Right ventricle myocardium inferior (tissue), 1 donor: ENCODE data around the gene CKB. TPM values are rescaled to one million over a fixed set of nuclear protein-coding genes. Genes with fewer than 3 reads are reported as not detected.

Experiments
- ATAC-seq: fragments of 200-7000 bp; cut with Tn5 transposase; one replicate; pipeline ENCODE4 v1.9.1; 2020; ENCODE audit warnings: mild to moderate bottlenecking, moderate library complexity
- DNase-seq: peaks from one replicate; pipeline ENCODE4 v3.0.0; 2021; ENCODE audit errors: missing footprints
- intact Hi-C: fragments of 100-400 bp; cut with DNase I; formaldehyde crosslinking; loops from one replicate; pipeline ENCODE4 v1.11.0; 2022
- total RNA-seq: library from RNA; stranded (reverse); fragmentation: NEBNext Ultra II Directional; extraction: Animal tissue kit (Norgen Biotek cat#: 25700); gene quantifications from one replicate; pipeline ENCODE4 v1.2.1, GENCODE V29; 2021
- donor health status: DM: no; HTN: yes; CAD: no; lungs with severe emphysema.

Gene CKB
- total RNA-seq, 1 donor from 2014 or later, result 577 TPM

- ATAC-seq (no peak), DNase-seq (no peak)
- intact Hi-C loops, result loop anchor here (5.0 kb wide), 1 partner anchor 134 kb away; no protein-coding TSS in a partner anchor
Observed at GRCh38 chr14:103476631-103477030, 46.0 kb downstream of the CKB start.

- DNase-seq, result no peak
- no peak for ATAC-seq
- intact Hi-C loops, result loop anchor here (5.0 kb wide), 1 partner anchor 134 kb away; no protein-coding TSS in a partner anchor
Observed at GRCh38 chr14:103476065-103476464, 46.6 kb downstream of the CKB start.

GRCh38 chr14:103474893-103475292, 47.7 kb downstream of the CKB start:
- DNase-seq (no peak), ATAC-seq (no peak)
- intact Hi-C loops, result loop anchor here (5.0 kb wide), 1 partner anchor 133 kb away; no protein-coding TSS in a partner anchor

GRCh38 chr14:103472939-103473338, 49.7 kb downstream of the CKB start:
- intact Hi-C loops, result no loop called here
- ATAC-seq (no peak), DNase-seq (no peak)

Other genes with a start within 250 kb of the CKB start
- 252 TPM for gene EIF5, start 188.6 kb downstream of the CKB start, total RNA-seq
- 123 TPM for gene MARK3, start 137.4 kb downstream of the CKB start, total RNA-seq
- 5.6 TPM for gene TRMT61A, start 6.4 kb upstream of the CKB start, total RNA-seq
- 16.1 TPM for gene BAG5, start 39.8 kb upstream of the CKB start, total RNA-seq
- 49.3 TPM for gene COA8, start 40.1 kb upstream of the CKB start, total RNA-seq
- gene KLC1, start 106.4 kb upstream of the CKB start, total RNA-seq, result 151 TPM
- gene XRCC3, start 192.6 kb upstream of the CKB start, total RNA-seq, result 2.8 TPM
- 46.9 TPM for gene ZFYVE21, start 193.0 kb upstream of the CKB start, total RNA-seq